ENCODE results near the gene CMTM2.

CMTM2 gene

DNA sequence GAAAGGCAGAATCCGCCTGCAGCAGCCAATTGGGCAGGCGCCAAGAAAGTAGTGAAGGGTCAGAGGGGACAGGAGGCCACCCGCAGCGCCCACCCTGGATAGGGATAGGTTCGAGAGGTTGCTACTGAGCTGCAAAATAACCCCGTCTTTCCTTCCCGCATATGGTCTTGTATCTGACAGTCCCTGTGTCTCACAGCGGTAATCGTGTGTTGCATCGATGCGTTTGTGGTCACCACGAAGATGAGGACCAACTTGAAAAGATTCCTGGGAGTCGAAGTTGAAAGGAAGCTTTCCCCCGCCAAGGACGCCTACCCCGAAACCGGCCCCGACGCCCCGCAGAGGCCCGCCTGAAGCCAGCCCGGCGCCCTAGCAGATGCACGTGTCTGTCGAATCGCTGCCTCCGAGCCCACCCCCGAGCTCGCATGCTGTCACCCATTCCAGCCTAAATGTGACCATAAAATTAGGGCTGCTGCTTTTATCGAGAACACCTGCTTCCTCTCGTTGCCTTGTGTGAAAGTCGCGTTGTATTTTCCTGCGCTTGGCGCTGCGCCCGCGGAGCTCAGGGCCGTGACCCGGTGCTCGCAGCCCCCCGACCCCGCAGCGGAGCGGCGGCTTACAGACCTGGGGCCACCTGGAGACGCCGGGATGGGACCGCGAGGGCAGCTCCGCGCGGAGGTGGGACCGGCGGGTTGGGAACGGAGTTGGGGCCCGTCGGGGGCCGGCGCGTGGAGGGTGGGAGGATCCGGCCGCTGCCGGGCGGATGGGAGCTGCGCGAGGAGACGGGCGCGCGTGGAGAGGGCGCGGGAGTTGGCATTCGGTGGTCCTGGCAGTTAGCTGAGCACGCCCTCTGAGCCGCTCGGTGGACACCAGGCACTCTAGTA is at the start of gene CMTM2:
Gene CMTM2 (plus strand): TSS at position 813 of the 881 bp plus-strand sequence. CDS start 145 bp downstream, outside the sequence.
- DNase-seq (ENCODE audit: low read depth) = no peak
- in situ Hi-C loops (cut with HindIII; ENCODE audit: low sequenced_read_pairs) = loop anchor here (25.0 kb wide), 1 partner anchor 167 kb away; no protein-coding TSS in a partner anchor
- H3K4me3 ChIP-seq (ENCODE audit: low read depth, low read length) = no peak within 1 kb of the TSS
- TF ChIP-seq, protein P1, sequence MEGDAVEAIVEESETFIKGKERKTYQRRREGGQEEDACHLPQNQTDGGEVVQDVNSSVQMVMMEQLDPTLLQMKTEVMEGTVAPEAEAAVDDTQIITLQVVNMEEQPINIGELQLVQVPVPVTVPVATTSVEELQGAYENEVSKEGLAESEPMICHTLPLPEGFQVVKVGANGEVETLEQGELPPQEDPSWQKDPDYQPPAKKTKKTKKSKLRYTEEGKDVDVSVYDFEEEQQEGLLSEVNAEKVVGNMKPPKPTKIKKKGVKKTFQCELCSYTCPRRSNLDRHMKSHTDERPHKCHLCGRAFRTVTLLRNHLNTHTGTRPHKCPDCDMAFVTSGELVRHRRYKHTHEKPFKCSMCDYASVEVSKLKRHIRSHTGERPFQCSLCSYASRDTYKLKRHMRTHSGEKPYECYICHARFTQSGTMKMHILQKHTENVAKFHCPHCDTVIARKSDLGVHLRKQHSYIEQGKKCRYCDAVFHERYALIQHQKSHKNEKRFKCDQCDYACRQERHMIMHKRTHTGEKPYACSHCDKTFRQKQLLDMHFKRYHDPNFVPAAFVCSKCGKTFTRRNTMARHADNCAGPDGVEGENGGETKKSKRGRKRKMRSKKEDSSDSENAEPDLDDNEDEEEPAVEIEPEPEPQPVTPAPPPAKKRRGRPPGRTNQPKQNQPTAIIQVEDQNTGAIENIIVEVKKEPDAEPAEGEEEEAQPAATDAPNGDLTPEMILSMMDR (IDR thresholded peaks at IDR 0.05; ENCODE audit: low read depth, low read length, missing control alignments) = no peak

DNA sequence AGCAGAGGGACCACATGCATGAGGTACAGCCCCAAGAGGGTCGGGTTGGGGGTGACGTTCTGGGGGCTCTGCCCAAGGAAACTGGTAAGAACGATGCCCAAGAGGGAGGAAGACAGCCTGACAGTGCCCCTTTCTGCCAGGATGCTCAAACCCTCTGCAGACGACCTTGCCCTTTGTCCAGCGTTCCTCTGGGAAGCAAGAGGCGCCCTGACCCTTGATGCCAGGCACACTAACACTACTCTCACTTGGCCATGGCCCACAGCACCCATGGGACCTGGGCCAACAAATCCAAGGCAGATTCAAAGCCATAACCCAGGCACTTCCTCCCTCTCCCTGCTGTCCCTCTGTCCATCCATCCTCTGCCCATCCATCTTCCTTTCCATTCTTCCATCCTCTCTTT is 49.8 kb upstream of the CMTM2 start:
- in situ Hi-C loops (cut with HindIII; ENCODE audit: low sequenced_read_pairs) = no loop called here
- TF ChIP-seq, protein P1 (IDR thresholded peaks at IDR 0.05; ENCODE audit: low read depth, low read length, missing control alignments) = no peak

GRCh38 chr16:66534376-66534799 is 44.9 kb upstream of the CMTM2 start:
- TF ChIP-seq, protein P1 (IDR thresholded peaks at IDR 0.05; ENCODE audit: low read depth, low read length, missing control alignments) = no peak
- H3K4me3 ChIP-seq (ENCODE audit: low read depth, low read length) = no peak overlapping the region
- no peak for DNase-seq (ENCODE audit: low read depth)
- in situ Hi-C loops (cut with HindIII; ENCODE audit: low sequenced_read_pairs) = no loop called here

More for the DNA sequence above, 49.8 kb upstream of the CMTM2 start:
- DNase-seq (ENCODE audit: low read depth) = no peak
- H3K4me3 ChIP-seq (ENCODE audit: low read depth, low read length) = no peak overlapping the region

DNA sequence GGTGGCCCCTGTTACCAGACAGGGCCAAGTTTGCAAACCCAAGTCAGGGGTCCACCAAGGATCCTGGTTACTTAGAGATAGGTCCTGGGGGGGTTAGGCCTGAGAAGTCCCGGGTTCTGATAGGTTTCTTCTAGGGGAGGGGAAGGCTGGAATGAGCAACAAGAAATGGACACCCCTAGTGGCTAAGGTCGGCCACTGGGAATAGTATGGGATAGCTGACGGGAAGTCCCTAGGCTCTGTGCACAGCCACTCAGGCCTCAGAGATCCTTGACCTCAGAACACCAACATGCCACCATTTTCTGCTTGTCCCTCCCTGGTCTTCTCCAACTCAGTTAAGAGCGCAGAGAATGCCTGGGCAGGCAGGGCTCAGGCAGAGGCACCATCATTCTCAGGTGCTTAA is 42.7 kb upstream of the CMTM2 start:
- TF ChIP-seq, protein P1 (IDR thresholded peaks at IDR 0.05; ENCODE audit: low read depth, low read length, missing control alignments) = no peak
- no peak for DNase-seq (ENCODE audit: low read depth)
- in situ Hi-C loops (cut with HindIII; ENCODE audit: low sequenced_read_pairs) = no loop called here
- H3K4me3 ChIP-seq (ENCODE audit: low read depth, low read length) = no peak overlapping the region

DNA sequence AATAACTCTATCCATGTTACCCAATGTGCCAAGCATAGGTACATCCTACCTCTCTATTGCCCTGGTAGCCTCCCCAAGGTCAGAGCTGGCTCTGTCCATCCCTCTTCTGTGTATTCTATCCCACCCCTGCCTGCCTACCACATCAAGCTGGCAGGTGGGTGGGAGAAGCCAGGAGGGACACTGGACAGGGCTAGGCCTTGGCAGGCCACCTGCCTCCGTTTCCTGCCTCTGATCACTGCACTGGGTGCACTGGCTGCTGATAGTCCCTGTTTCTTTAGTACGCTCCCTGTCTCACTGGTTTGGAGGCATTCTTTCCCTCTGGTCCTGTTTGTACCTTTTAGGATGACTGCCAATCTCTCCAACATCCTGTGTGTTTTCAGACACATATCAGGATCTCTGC is 42.0 kb upstream of the CMTM2 start:
- H3K4me3 ChIP-seq (ENCODE audit: low read depth, low read length) = no peak overlapping the region
- no peak for DNase-seq (ENCODE audit: low read depth)
- TF ChIP-seq, protein P1 (IDR thresholded peaks at IDR 0.05; ENCODE audit: low read depth, low read length, missing control alignments) = no peak
- in situ Hi-C loops (cut with HindIII; ENCODE audit: low sequenced_read_pairs) = no loop called here

GRCh38 chr16:66538910-66539309 is 40.4 kb upstream of the CMTM2 start:
- in situ Hi-C loops (cut with HindIII; ENCODE audit: low sequenced_read_pairs) = no loop called here

More at GRCh38 chr16:66538910-66539309, 40.4 kb upstream of the CMTM2 start:
- DNase-seq (ENCODE audit: low read depth) = no peak
- TF ChIP-seq, protein P1 (IDR thresholded peaks at IDR 0.05; ENCODE audit: low read depth, low read length, missing control alignments) = no peak
- H3K4me3 ChIP-seq (ENCODE audit: low read depth, low read length) = no peak overlapping the region
